HG02885 (cell line): Measurements from ENCODE around the gene SLX4IP.

Source experiments
- ATAC-seq: cut with Tn5 transposase; IDR thresholded peaks from one replicate; pipeline ENCODE4 v1.9.1; 2021; ENCODE audit warnings: mild to moderate bottlenecking; ENCODE audit not compliant: unreplicated experiment, poor library complexity

Gene SLX4IP

DNA sequence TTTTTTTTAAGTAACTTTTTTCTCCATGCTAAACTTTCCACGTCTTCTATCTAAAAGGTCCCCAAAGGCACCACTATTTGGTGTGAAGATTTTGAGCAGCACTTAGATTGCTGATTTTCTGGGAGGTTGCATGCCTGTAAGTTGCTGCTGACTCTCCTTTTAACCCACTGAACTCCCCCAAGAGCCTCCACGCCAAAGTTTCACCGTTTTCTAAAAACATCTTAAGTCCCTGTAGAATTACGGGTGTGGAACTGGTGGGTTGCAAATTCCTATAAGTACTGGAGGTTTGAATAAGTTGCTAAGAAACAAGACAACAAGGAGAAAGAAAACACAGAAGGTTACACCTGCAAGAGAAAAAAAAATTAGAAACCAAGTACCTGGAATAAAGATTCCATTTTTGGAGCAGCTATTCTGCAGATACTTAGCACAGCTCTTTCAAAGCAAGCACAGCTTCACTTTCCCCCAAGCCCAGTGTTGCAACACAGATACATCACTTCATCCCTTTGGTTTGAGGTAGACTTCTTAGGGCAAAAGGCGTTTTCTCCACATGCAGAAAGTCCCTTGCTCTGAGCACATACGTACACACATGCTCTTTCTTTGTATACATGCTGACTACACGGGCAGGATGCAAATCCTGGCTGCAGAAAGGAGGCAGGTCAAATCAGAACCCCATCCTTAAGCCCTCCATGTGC lies 233.7 kb downstream of the SLX4IP start:
- ATAC-seq, result no peak

GRCh38 chr20:10669843-10670446 lies 234.8 kb downstream of the SLX4IP start:
- no peak for ATAC-seq

DNA sequence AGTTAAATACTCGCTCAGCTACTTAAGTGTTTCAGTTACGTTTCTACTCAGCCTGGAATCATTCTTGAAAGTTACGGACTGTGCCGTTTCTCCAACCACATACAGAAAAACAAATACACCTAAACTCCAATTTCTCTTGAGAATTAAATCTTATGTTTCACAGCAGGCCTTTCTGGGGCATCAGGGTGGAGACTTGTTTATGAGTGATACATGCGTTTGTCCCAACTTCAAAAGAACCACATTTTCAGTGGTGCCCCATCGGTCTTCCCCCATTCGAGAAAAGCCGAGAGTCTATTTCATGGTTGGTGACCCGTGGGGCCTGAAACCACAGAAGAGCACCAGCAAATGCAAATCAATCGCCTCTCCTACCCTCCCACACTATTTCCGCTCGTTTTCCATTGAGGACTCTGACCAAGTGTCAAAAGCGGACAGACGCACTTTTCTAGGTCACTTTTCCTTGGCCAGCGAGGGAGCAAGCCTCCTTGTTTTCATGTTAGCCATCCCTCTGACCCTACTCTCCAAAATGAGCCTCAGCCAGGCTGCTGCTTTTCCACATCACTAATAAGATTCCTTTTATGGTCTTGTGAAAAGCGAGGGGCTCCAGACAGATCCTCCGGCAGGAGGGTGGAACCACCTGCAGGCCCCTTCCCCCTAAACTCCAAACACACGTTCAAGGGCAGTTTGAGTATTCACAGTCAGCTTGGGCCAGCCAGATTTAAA lies 235.6 kb downstream of the SLX4IP start:
- ATAC-seq, result peak; percentile 42

DNA sequence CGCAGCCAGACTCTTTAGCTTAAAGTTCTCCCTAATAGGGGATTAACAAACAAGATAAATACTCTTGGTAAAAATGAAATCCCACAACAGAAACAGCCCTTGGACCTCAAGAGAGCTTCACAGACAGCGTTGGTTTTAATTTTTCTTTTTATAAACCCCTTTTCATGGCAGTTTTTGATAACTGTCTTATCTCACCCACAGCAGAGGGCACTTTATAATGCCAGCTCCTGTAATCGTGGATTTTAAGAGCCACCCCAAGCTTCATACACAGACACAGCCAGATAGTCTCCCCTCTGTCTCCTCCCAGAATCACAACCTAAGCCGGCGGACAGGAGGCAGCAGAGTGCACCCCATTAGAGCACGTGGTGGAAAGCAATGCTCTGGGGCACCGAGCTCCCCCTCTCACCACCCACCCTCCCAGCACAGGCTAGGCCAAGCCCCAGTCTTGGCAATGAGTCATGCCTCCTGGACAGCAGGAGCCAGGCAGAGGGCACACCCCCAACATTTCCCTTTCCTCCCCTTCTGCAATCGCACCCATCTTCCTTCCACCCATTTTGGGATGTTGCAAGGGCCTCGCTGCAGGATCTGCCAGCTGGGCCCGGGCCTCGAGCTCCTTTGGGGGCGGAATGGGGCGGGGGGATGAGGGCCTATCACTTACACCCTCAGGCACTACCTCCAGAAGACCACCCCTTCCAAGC lies 236.3 kb downstream of the SLX4IP start:
- ATAC-seq, result peak; percentile 32

- no peak for ATAC-seq
Measured at GRCh38 chr20:10671919-10672623, 237.0 kb downstream of the SLX4IP start.

GRCh38 chr20:10672624-10673127 lies 237.6 kb downstream of the SLX4IP start:
- ATAC-seq, result no peak

DNA sequence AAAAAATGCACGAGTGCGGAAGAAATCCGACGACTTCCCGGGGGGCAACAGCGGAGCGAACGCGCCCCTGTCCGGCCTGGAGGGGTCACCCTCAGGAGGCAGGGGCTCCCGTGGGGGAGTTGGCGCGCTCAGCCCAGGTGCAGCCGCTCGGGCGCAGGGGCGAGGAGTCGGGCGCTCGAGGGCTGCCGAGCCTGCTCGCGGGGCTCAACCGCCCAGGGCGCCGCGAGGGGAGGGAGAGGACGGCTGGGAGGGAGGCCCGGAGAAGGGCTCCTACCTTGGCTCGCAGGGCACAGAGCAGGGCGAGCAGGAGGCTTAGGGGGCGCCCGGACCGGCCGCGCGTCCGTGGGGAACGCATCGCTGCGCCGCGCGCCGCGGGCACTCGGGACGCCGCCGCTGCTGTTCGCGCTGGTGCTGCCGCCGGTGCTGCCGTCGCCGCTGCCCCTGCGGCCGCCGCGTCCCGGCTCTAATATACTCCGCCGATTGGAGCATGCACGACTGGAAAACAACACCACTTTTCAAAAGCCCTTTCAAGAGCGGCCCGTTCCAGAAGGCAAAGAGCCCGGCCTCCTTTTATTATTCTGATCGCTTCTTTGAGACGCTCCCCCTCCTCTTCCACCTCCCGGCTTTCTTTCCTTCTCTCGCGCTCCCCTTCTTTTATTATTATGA lies 238.2 kb downstream of the SLX4IP start:
- no peak for ATAC-seq

DNA sequence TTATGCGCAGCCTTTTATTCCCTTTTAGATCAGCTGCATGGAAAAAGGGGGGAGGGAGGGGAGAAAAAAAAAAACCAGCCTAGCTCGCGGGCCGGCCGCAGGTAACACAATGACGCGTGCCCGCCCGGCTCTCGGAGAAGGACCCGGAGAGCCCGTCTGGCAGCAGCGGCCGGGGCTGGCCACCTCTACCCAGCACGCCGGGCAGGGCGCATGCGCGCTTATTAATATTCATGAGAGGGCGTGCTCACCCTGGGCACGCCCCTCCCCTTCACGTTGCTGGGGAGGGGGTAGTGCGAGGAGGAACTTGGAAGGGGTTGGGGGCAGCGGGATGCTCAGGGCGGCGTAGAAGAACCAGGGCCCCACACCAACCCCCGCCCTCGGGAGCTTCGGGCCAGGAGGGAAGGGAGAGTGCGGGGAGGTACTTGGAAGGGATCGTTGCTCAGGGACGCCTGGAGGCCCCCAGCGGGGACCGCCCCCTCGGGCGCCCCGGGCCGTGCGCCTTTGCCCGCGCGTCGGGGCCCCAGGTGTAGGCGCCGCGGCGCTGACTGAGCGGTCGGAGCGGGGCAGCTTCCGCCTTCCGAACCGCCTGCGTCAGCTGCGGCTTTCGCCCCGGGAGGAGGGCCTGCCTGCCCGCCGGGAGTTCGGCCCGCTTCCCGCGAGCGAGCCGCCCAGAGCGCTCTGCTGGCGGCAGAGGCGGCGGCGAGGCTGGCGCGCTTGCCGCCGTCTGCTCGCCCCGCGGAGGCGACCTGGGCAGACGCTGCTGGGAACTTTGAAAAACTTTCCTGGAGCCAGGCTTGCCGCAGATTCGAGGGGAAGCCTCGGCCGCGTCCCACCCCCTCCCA lies 239.0 kb downstream of the SLX4IP start, which contains the start of gene JAG1:
Gene JAG1, minus strand, starts transcription at position 158 of the 842 bp plus-strand sequence. CDS start 469 bp downstream, outside the sequence.
- ATAC-seq, result peak; percentile 59

DNA sequence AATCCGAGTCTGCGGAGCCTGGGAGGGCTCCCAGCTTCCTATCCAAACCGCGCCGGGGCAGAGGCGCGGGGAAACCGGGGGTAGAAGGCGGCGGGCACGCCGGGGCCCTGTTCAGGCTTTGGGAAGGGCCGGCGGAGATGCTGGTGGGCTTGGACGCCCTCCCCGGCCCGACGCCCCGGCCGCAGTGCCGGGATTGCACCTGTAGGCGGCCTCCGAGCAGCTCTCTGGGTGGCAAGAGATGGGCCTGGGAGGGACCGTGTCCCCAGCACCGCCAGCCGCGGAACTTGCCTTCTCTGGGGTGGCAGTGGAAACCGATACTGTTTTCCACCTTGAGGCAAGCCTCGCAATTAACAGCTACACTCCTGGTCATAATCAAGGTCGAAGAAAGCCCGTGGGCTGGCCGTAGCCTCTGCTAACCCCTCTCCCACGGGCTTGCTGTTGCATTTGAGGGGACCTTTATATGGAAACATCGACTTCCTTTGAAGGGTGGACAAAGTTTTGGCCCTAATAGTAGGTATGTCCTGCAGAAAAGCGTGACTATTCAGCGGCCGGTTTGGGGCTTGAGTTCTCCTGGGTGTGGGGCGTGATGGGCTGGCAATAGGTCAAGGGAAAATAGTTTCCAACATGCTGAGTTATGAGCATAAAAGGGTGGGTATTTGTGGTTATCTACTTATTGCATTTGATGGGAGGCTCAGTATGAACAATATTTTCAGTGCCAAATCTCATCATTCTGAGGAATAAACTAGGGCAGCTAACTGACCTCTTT lies 239.8 kb downstream of the SLX4IP start:
- peak; percentile 42 for ATAC-seq

DNA sequence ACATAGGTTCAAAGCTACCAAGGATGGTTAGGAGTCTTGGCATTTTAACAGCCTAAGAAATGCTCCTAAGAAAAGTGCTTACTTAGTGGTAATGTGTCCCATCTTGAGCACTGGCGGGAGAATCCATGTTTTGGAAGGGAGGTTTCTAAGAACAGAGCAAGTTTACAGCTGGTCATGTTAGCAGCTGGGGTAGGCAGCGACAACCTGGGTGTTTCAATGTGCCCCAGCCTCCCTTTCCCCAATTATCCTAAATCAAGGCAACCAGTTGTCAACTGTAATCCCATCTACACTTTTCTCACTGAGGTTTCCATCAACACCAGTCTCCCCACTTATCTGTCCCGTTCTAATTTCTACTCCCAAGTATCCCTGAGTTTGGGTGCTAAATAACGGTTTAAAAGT lies 240.3 kb downstream of the SLX4IP start:
- no peak for ATAC-seq

DNA sequence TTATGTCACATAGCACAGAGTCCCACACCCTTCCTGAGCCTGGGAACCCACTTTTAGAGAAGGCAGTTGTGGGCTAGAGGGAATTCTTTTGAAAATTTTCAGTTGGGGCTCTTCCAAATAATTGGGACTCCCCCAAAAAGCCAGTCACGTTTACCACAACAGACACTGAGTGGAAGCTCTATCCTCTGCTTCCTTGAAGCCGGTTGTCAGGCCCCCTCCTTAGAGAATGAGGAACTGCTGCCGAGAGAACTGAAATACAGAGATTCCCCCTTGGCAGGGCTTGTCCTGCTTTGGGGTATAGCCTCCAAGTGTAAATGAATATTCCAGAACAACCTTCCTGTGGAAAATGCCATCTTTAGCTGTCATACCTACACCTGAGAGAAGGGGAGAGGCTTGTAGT lies 241.4 kb downstream of the SLX4IP start:
- ATAC-seq, result no peak
